OCI-LY7 (cell line): ENCODE data around the gene HEXA.
"Not testable (repeated sequence)": the region's sequence is repeated elsewhere in the genome, so short reads cannot be mapped to it uniquely, and the experiment has no call there.

Experiments used
- EZH2phosphoT487 ChIP-seq: fragments of 200-600 bp; sonication (generic); IDR thresholded peaks from 2 replicates; pipeline ENCODE4 v1.6.1; 2018; ENCODE audit warnings: low read depth, borderline replicate concordance, mild to moderate bottlenecking, mixed run types, antibody characterized with exemption, low read length, moderate library complexity, mixed read lengths
- TF ChIP-seq, protein P1 (sequence below): fragments of 200-600 bp; sonication (generic); conservative IDR thresholded peaks from 2 replicates; pipeline ENCODE4 v1.5.1; 2014; ENCODE audit warnings: mild to moderate bottlenecking, antibody characterized with exemption, low read length, moderate library complexity, mixed read lengths

- TF ChIP-seq, protein P1, sequence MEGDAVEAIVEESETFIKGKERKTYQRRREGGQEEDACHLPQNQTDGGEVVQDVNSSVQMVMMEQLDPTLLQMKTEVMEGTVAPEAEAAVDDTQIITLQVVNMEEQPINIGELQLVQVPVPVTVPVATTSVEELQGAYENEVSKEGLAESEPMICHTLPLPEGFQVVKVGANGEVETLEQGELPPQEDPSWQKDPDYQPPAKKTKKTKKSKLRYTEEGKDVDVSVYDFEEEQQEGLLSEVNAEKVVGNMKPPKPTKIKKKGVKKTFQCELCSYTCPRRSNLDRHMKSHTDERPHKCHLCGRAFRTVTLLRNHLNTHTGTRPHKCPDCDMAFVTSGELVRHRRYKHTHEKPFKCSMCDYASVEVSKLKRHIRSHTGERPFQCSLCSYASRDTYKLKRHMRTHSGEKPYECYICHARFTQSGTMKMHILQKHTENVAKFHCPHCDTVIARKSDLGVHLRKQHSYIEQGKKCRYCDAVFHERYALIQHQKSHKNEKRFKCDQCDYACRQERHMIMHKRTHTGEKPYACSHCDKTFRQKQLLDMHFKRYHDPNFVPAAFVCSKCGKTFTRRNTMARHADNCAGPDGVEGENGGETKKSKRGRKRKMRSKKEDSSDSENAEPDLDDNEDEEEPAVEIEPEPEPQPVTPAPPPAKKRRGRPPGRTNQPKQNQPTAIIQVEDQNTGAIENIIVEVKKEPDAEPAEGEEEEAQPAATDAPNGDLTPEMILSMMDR: not testable (repeated sequence)
- not testable (repeated sequence) for TF ChIP-seq EZH2phosphoT487
Observed at GRCh38 chr15:72396331-72396730, 20.5 kb upstream of the HEXA start.
